Measurements from ENCODE around the gene AP1M1. TPM values are rescaled to one million over a fixed set of nuclear protein-coding genes. Genes with fewer than 3 reads are reported as not detected.

AP1M1 gene
- total RNA-seq, 1 experiment from 2014 or later = 43.3 TPM

- Histone ChIP-seq H3K27me3 (ENCODE audit: low read length) (no peaks in the 10 kb centered on the region; the same call in 1 of the 2 replicates), H3K9ac (ENCODE audit: low read length) (no peak overlapping the region), H3K4me3 (ENCODE audit: low read length) (no peak overlapping the region), H3K4me2 (ENCODE audit: low read depth, low read length, poor library complexity, severe bottlenecking) (no peak overlapping the region), H3K79me2 (ENCODE audit: low read length) (no peaks in the 10 kb centered on the region), H3K9me3 (ENCODE audit: low read length) (no peaks in the 10 kb centered on the region), H3K36me3 (ENCODE audit: insufficient read depth, low read length) (no peaks in the 10 kb centered on the region), H2AFZ (ENCODE audit: low read length) (no peak overlapping the region), H3K9me2 (replicated peaks; ENCODE audit: insufficient read depth, low read length) (no peaks in the 10 kb centered on the region), H3K4me1 (ENCODE audit: low read length) (peaks cover 72% of the 10 kb centered on the region), H4K20me1 (ENCODE audit: insufficient read depth, low read depth, low read length) (peaks cover 25% of the 10 kb centered on the region; the same call in 1 of the 2 replicates), H3K27ac (ENCODE audit: low read length) (no peak overlapping the region)
- DNase-seq = no peak
These were observed 63.1 kb downstream of the AP1M1 start for GRCh38 chr19:16260812-16261161.

DNA sequence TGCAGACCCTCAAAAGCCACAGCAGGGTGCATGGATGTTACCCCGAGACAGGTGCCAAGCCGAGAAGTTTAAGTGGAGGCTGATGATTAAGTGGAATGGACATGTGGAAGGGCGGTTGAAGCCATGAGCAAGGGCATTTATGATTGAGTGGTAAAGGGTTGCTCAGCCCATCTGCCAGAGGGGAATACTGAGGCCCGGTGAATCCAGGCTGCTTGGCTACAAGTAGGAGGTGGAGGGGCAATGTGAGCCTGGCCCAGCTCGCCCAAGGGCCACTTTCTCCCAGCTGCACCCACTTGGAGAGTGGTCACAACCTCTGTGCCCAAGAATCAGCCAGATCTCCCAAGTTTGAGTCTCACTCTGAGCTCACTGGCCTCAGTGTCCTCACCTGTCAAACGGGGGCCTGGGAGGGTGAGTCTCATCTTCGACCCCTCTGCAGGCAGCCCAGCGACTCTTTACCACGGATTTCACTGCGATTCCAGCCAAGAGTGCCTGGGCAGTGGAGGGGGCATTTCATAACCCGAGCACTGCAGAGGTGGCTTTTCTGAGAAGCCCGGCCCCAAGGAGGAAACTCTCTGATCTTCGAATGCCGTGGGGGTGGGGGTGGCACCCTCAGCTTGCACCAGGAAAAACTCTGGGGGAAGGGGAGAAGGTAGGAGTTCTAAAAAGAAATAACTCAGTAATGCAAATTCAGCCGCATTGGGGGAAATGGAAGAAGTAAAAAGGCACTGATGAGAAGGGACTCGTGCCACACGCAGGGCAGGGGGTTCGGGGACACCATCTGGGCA lies 64.1 kb downstream of the AP1M1 start:
- Histone ChIP-seq H3K4me3 (ENCODE audit: low read length) (peak overlapping the region; percentile 58; the same call in 1 of the 2 replicates), H3K36me3 (ENCODE audit: insufficient read depth, low read length) (no peaks in the 10 kb centered on the region)

GRCh38 chr19:16262618-16263017 lies 64.9 kb downstream of the AP1M1 start:
- Histone ChIP-seq H3K4me1 (ENCODE audit: low read length) (peaks cover 67% of the 10 kb centered on the region), H3K4me2 (ENCODE audit: low read depth, low read length, poor library complexity, severe bottlenecking) (peak overlapping the region; percentile 75), H3K27ac (ENCODE audit: low read length) (no peak overlapping the region)

More for the DNA sequence above, 64.1 kb downstream of the AP1M1 start:
- H4K20me1 ChIP-seq (ENCODE audit: insufficient read depth, low read depth, low read length) = peaks cover 25% of the 10 kb centered on the region; the same call in 1 of the 2 replicates
- peaks cover 72% of the 10 kb centered on the region for H3K4me1 ChIP-seq (ENCODE audit: low read length)
- H3K9ac ChIP-seq (ENCODE audit: low read length) = peak overlapping the region; percentile 28; the same call in 1 of the 2 replicates
- peak; percentile 75 for DNase-seq
- H2AFZ ChIP-seq (ENCODE audit: low read length) = no peak overlapping the region
- no peaks in the 10 kb centered on the region for H3K9me2 ChIP-seq (replicated peaks; ENCODE audit: insufficient read depth, low read length)
- H3K9me3 ChIP-seq (ENCODE audit: low read length) = no peaks in the 10 kb centered on the region
- H3K27ac ChIP-seq (ENCODE audit: low read length) = no peak overlapping the region
- no peaks in the 10 kb centered on the region; the same call in 1 of the 2 replicates for H3K27me3 ChIP-seq (ENCODE audit: low read length)
- H3K79me2 ChIP-seq (ENCODE audit: low read length) = no peaks in the 10 kb centered on the region
- peak overlapping the region; percentile 75 for H3K4me2 ChIP-seq (ENCODE audit: low read depth, low read length, poor library complexity, severe bottlenecking)

GRCh38 chr19:16263141-16263761 lies 65.5 kb downstream of the AP1M1 start:
- Histone ChIP-seq H3K4me3 (ENCODE audit: low read length) (peak overlapping the region; percentile 58), H3K27ac (ENCODE audit: low read length) (no peak overlapping the region), H3K9me2 (replicated peaks; ENCODE audit: insufficient read depth, low read length) (no peaks in the 10 kb centered on the region), H3K9ac (ENCODE audit: low read length) (no peak overlapping the region), H4K20me1 (ENCODE audit: insufficient read depth, low read depth, low read length) (peaks cover 25% of the 10 kb centered on the region; the same call in 1 of the 2 replicates), H3K4me1 (ENCODE audit: low read length) (peaks cover 60% of the 10 kb centered on the region), H3K4me2 (ENCODE audit: low read depth, low read length, poor library complexity, severe bottlenecking) (peak overlapping the region; percentile 75), H3K27me3 (ENCODE audit: low read length) (no peaks in the 10 kb centered on the region; the same call in 1 of the 2 replicates), H3K9me3 (ENCODE audit: low read length) (no peaks in the 10 kb centered on the region), H3K36me3 (ENCODE audit: insufficient read depth, low read length) (no peaks in the 10 kb centered on the region), H3K79me2 (ENCODE audit: low read length) (no peaks in the 10 kb centered on the region), H2AFZ (ENCODE audit: low read length) (no peak overlapping the region)
- peak; percentile 90 for DNase-seq

More at GRCh38 chr19:16262618-16263017, 64.9 kb downstream of the AP1M1 start:
- DNase-seq = no peak
- Histone ChIP-seq H3K9me2 (replicated peaks; ENCODE audit: insufficient read depth, low read length) (no peaks in the 10 kb centered on the region), H3K36me3 (ENCODE audit: insufficient read depth, low read length) (no peaks in the 10 kb centered on the region), H3K27me3 (ENCODE audit: low read length) (no peaks in the 10 kb centered on the region; the same call in 1 of the 2 replicates), H3K79me2 (ENCODE audit: low read length) (no peaks in the 10 kb centered on the region), H3K9me3 (ENCODE audit: low read length) (no peaks in the 10 kb centered on the region), H3K9ac (ENCODE audit: low read length) (peak overlapping the region; percentile 28; the same call in 1 of the 2 replicates), H4K20me1 (ENCODE audit: insufficient read depth, low read depth, low read length) (peaks cover 25% of the 10 kb centered on the region; the same call in 1 of the 2 replicates), H2AFZ (ENCODE audit: low read length) (no peak overlapping the region), H3K4me3 (ENCODE audit: low read length) (peak overlapping the region; percentile 58)

- Histone ChIP-seq H3K9me3 (ENCODE audit: low read length) (no peaks in the 10 kb centered on the region), H3K4me1 (ENCODE audit: low read length) (peaks cover 41% of the 10 kb centered on the region), H3K9ac (ENCODE audit: low read length) (no peak overlapping the region), H3K27me3 (ENCODE audit: low read length) (no peaks in the 10 kb centered on the region; the same call in 1 of the 2 replicates), H4K20me1 (ENCODE audit: insufficient read depth, low read depth, low read length) (peaks cover 21% of the 10 kb centered on the region; the same call in 1 of the 2 replicates), H3K27ac (ENCODE audit: low read length) (no peak overlapping the region), H2AFZ (ENCODE audit: low read length) (no peak overlapping the region), H3K4me3 (ENCODE audit: low read length) (no peak overlapping the region), H3K79me2 (ENCODE audit: low read length) (no peaks in the 10 kb centered on the region), H3K4me2 (ENCODE audit: low read depth, low read length, poor library complexity, severe bottlenecking) (no peak overlapping the region), H3K9me2 (replicated peaks; ENCODE audit: insufficient read depth, low read length) (no peaks in the 10 kb centered on the region), H3K36me3 (ENCODE audit: insufficient read depth, low read length) (no peaks in the 10 kb centered on the region)
- no peak for DNase-seq
These were observed 67.5 kb downstream of the AP1M1 start for GRCh38 chr19:16265205-16265604.

DNA sequence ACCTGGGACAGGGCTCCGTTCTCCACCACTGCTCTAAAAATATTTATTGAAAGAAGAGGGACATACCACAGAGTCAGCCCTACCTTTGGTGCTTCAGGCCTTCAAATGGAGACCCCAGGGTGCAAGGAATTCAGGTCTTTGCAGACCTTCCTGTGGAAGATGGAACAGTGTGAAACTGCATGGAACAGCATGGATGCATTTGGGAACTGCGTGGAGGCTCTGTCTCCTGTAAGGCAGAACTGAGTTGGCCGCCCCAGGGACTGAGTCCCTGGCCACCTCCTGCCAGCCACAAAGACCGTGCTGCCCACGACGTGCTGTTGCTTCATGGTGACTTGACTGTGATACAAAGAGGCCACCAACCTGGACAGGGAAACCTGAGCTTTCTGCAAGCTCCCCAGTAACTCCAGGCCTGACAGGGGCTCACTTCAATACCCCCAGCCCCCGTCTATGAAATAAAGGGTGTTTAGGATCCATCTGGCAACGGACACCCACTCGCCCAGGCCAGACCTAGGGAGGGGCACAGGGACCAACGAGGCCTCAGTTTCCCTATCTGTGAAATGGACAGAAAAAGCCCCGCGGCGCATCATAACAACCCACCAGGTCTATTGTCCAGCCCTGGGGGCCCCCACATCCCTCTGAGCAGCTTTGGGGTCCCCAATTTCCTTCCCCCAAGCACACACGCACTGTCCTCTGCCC lies 68.3 kb downstream of the AP1M1 start:
- Histone ChIP-seq H3K9me2 (replicated peaks; ENCODE audit: insufficient read depth, low read length) (no peaks in the 10 kb centered on the region), H4K20me1 (ENCODE audit: insufficient read depth, low read depth, low read length) (peaks cover 12% of the 10 kb centered on the region; the same call in 1 of the 2 replicates), H3K9me3 (ENCODE audit: low read length) (no peaks in the 10 kb centered on the region), H3K9ac (ENCODE audit: low read length) (no peak overlapping the region), H3K4me3 (ENCODE audit: low read length) (no peak overlapping the region), H3K4me1 (ENCODE audit: low read length) (peaks cover 33% of the 10 kb centered on the region), H3K27me3 (ENCODE audit: low read length) (no peaks in the 10 kb centered on the region), H2AFZ (ENCODE audit: low read length) (no peak overlapping the region), H3K27ac (ENCODE audit: low read length) (no peak overlapping the region), H3K79me2 (ENCODE audit: low read length) (no peaks in the 10 kb centered on the region), H3K36me3 (ENCODE audit: insufficient read depth, low read length) (no peaks in the 10 kb centered on the region), H3K4me2 (ENCODE audit: low read depth, low read length, poor library complexity, severe bottlenecking) (no peak overlapping the region)
- DNase-seq = no peak

GRCh38 chr19:16266586-16266942 lies 68.9 kb downstream of the AP1M1 start:
- Histone ChIP-seq H3K4me3 (ENCODE audit: low read length) (no peak overlapping the region), H3K4me1 (ENCODE audit: low read length) (peaks cover 27% of the 10 kb centered on the region)
- no peak for DNase-seq

More at GRCh38 chr19:16266586-16266942, 68.9 kb downstream of the AP1M1 start:
- Histone ChIP-seq H3K9me3 (ENCODE audit: low read length) (no peaks in the 10 kb centered on the region), H3K9me2 (replicated peaks; ENCODE audit: insufficient read depth, low read length) (no peaks in the 10 kb centered on the region), H3K27me3 (ENCODE audit: low read length) (no peaks in the 10 kb centered on the region), H3K79me2 (ENCODE audit: low read length) (no peaks in the 10 kb centered on the region), H3K36me3 (ENCODE audit: insufficient read depth, low read length) (no peaks in the 10 kb centered on the region), H3K27ac (ENCODE audit: low read length) (no peak overlapping the region), H3K4me2 (ENCODE audit: low read depth, low read length, poor library complexity, severe bottlenecking) (no peak overlapping the region), H4K20me1 (ENCODE audit: insufficient read depth, low read depth, low read length) (peaks cover 7% of the 10 kb centered on the region; the same call in 1 of the 2 replicates), H2AFZ (ENCODE audit: low read length) (no peak overlapping the region), H3K9ac (ENCODE audit: low read length) (no peak overlapping the region)
